C4-2B (cell line): ENCODE results near the gene MIPOL1.
A peak's percentile ranks its signal among the peaks of the same experiment; 100 is the strongest.

Source experiments
- H3K27ac ChIP-seq: fragments of 450-650 bp; 2 replicates; pipeline ENCODE4 v1.5.1; 2017
- ZFX ChIP-seq: fragments of 450-650 bp; IDR thresholded peaks from 2 replicates; pipeline ENCODE4 v1.6.1; 2017
- TF ChIP-seq, protein P1 (sequence below): fragments of 450-650 bp; conservative IDR thresholded peaks from 2 replicates; pipeline ENCODE4 v1.5.1; 2017; ENCODE audit warnings: mild to moderate bottlenecking

Gene MIPOL1

DNA sequence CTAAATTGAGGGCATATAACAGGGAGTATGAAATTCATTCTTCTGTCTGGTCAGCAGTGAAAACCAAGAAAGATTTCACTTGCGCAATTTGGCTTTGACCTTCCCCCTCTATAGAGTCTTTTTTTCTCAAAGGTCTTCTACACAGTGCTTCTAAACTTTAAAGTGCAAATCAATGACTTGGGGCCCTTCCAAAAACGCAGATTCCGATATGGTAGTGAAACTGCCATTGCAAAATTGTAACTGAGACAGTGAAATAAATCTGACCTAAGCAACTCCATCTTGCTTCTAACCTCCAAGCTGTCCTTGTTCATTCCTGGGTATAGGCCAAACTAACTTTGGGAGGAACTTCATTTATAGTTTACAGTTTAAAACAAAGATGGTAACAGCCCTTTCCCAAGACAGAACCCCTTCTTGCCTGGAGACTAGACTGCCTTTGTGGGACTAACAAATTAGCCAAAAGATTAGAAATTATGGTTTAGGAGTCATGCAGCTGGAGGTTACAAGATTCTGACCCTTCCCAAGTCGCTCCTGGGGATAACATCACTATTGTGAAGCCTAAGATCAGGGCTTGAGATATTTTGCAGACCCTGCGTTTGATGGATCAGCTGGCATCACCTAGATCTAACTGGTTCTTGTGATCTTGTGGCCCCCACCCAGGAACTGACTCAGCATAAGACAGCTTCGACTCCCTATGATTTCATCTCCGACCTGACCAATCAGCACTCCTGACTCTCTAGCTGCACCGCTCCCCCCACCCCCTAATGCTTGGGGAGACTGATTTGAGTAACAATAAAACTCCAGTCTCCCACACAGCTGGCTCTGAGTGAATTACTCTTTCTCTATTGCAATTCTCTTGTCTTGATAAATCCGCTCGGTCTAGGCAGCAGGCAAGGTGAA is 30.3 kb upstream of the MIPOL1 start:
- no peak overlapping the region for H3K27ac ChIP-seq
- TF ChIP-seq, protein P1, sequence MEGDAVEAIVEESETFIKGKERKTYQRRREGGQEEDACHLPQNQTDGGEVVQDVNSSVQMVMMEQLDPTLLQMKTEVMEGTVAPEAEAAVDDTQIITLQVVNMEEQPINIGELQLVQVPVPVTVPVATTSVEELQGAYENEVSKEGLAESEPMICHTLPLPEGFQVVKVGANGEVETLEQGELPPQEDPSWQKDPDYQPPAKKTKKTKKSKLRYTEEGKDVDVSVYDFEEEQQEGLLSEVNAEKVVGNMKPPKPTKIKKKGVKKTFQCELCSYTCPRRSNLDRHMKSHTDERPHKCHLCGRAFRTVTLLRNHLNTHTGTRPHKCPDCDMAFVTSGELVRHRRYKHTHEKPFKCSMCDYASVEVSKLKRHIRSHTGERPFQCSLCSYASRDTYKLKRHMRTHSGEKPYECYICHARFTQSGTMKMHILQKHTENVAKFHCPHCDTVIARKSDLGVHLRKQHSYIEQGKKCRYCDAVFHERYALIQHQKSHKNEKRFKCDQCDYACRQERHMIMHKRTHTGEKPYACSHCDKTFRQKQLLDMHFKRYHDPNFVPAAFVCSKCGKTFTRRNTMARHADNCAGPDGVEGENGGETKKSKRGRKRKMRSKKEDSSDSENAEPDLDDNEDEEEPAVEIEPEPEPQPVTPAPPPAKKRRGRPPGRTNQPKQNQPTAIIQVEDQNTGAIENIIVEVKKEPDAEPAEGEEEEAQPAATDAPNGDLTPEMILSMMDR, result no peak
- TF ChIP-seq ZFX, result no peak

DNA sequence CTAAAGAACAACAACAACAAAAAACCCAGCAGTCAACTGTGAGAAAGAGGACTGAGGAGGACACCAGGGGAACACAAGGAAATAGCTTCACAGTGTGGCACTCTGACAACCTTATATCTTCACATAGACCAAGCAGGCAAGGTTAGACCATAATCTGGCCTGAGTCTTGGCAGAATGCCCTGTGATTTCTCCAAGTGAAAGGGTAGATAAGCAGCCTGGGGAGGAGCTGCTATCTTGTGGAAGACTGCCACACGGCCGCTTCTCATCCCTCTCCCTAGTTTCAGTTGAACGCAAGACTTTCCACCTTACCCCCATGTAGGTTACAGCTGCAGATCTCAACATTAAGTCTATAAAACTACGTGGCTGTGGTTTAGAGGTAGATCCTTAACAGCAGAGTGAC is 29.0 kb upstream of the MIPOL1 start:
- TF ChIP-seq ZFX, result no peak
- TF ChIP-seq, protein P1, result no peak
- no peak overlapping the region; the same call in 1 of the 2 replicates for H3K27ac ChIP-seq

DNA sequence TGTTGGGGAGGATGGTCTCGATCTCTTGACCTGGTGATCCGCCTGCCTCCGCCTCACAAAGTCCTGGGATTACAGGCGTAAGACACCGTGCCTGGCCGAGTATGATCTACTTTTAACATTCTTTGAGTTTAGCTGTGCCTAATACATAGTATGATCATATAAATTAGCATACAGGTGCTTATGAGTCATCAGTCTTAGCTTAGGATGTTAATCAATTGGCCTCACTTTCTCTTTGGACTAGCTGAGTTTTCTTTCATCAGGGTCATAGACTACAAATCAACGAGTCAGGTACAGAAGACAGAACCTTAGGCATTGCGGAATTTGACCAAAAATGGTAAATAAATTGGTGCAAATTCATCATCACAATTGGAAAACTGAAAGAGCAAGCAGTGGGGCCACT is 27.5 kb upstream of the MIPOL1 start:
- H3K27ac ChIP-seq, result no peak overlapping the region
- TF ChIP-seq, protein P1, result no peak
- no peak for TF ChIP-seq ZFX

DNA sequence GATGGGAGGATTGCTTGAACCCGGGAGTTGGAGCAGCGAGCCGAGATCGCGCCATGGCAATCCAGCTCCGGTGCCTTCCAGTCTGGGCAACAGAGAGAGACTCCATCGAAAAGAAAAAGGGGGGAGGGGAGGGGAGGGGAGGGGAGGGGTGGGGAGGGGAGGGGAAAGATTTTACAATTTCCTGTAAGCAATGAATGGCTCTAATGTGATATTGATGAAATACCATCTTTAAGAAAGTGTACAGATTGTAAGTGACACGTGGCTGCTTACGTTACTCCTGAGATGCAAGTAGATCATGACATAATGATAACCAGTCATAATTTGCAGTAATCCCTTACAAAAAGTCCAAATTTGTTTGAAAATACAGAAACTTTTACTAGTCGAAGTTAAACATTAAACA is 26.7 kb upstream of the MIPOL1 start:
- no peak for TF ChIP-seq ZFX
- TF ChIP-seq, protein P1, result no peak
- no peak overlapping the region for H3K27ac ChIP-seq

DNA sequence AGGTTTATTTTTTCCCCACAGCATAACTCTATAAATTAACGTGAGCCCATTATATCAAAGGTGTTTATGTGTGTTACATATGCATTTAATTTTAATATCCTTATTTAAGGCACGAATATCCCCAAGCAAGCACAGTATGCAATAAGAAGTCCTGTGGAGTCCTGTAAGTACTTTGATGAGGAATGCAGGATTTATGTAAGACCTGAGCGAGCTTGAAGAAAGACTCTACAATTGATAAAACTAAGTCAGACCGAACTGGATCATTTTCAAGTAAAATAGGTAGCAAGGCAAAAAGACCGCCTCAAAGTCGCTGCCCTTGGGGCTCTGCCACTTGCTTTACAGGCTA is 26.1 kb upstream of the MIPOL1 start:
- no peak for TF ChIP-seq ZFX
- TF ChIP-seq, protein P1, result no peak
- H3K27ac ChIP-seq, result peak overlapping the region; percentile 92

DNA sequence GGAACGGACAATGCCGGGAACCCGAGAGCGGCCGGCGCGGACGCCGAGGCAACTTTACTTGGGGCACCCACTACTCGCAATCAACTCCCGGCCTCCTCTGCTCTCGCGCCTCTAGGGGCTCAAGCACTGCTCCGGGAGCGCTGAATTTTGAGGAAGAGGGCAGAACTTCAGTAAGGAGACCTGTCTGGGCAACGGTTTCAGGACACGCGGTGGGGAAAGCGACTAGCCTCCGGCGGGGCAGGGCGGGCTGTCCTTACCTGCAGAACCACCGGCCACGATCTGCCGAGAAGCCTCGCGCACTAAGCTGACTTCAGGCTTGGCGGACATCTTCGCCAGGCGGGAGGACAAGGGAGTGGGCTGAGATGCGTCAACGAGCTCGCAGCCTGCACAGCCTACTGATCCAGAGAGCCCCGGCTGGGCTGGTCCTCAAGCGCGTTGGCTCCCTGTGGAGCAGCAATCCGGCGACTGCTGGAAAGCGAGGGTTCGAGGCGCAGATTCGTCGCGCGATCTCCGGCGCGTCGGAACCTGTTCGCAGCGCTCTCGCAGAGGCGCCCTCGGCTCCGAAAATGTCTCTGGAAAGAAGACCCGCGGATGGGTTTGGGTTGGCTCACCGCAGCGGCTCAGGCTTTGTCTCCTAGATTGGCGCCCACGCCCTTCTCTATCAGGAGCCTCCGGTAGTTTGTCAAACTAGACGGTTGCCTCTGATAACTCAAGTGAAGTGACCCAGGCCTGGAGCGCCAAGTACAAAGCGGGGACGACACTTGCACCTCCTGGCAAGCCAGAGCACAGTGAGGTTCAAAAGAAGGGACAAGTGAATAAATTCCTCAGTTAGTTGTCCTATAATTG is 25.5 kb upstream of the MIPOL1 start, which contains the start of gene SLC25A21:
SLC25A21 (minus strand) TSS at position 583 of the 846 bp plus-strand sequence.
- TF ChIP-seq, protein P1, result no peak; the same call in 1 of the 2 replicates
- TF ChIP-seq ZFX, result peak; percentile 66
- H3K27ac ChIP-seq, result peak within 1 kb of the TSS; percentile 92
